Measurements from ENCODE around the gene CDC45.

DNA sequence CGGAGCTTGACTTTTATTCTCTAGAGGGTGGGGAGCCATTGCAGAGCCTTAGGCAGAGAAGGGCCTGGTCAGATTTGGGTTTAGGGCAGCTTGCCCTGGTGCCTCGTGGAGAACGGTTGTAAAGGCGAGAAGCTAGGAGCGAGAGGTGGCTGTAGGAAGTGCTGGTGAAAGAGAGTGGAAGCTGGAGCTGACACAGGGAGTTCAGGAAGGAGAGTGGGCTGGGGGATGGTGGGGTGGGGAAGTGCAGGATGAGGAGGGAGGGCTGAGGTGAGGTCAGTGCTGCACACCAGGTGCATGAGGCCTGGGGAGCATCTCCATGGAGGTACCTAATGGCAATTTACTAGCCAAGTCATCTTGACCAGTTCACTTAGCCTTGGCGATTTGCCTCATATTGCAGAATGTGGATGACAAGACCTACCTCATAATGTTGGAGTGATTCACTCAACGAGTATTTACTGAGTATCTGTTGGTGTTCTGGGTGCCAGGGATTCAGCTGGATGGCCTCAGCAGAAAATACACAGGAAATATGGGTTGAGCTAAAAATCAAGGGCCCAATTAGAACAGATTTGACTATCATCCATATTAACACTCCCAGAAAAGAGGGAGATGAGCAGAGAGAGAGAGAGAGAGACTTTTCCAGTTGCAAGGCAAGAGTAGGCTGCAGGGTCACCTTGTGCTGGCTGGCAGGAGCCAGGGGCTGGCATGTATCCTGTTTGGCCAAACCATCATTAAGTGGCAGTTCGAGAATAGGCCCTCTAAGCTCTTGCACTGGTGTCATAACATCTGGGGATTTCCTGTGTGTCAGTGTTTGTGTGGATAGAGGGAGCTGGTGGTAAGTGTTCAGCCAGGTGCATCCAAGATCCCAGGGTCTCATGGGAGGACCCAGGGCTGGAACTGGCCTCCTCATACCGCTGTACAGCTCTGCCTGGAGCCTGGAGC, 88.9 kb downstream of the CDC45 start:
- no peak for TF ChIP-seq POLR2AphosphoS5 (IDR thresholded peaks at IDR 0.05)
- no peak for TF ChIP-seq CTCF (IDR thresholded peaks at IDR 0.05 in 8 of 11, conservative IDR thresholded peaks at IDR 0.05 in 3 of 11)
- no peak for TF ChIP-seq POLR2A (IDR thresholded peaks at IDR 0.05)
